Measurements from ENCODE around the gene ADCY9. TPM values are rescaled to one million over a fixed set of nuclear protein-coding genes. Genes with fewer than 3 reads are reported as not detected.
A peak's percentile ranks its signal among the peaks of the same experiment; 100 is the strongest.

The ADCY9 gene
- total RNA-seq, 1 donor from 2014 or later: 12.0 TPM

DNA sequence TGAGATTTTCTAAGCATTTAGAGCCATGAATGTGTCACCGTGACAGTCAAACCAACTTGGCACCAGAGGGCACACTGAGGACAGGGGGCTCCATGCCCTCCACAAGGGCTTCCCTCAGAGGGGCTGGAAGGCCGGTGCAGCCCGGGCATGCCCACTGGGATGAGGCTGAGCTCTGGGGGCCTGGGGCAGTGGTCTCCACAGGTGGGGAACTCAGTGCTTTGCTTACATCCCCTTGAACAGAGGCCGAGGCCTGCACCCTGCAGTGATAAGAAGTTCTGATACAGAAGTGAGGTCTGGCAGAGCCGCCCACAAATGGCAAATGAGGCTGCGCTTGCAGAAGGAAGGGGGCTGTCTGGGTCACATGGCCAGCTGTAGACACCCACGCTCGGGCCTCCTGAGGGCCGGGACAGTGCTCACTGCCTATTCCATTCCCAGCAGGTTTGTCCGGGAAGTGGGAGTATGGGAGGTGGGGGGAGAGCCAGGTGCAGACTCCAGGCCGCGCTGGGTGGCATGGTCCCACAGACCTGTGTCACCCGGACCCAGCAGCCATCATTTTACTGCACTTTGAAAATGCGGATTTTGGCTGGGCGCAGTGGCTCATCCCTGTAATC lies 118.9 kb downstream of the ADCY9 start:
- TF ChIP-seq, protein P1, sequence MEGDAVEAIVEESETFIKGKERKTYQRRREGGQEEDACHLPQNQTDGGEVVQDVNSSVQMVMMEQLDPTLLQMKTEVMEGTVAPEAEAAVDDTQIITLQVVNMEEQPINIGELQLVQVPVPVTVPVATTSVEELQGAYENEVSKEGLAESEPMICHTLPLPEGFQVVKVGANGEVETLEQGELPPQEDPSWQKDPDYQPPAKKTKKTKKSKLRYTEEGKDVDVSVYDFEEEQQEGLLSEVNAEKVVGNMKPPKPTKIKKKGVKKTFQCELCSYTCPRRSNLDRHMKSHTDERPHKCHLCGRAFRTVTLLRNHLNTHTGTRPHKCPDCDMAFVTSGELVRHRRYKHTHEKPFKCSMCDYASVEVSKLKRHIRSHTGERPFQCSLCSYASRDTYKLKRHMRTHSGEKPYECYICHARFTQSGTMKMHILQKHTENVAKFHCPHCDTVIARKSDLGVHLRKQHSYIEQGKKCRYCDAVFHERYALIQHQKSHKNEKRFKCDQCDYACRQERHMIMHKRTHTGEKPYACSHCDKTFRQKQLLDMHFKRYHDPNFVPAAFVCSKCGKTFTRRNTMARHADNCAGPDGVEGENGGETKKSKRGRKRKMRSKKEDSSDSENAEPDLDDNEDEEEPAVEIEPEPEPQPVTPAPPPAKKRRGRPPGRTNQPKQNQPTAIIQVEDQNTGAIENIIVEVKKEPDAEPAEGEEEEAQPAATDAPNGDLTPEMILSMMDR (IDR thresholded peaks at IDR 0.05; ENCODE audit: insufficient read depth, low read length, poor library complexity, severe bottlenecking): no peak
- Histone ChIP-seq H3K36me3 (ENCODE audit: control insufficient read depth, insufficient read depth, low read length) (no peaks in the 10 kb centered on the region), H3K4me3 (ENCODE audit: low read depth, low read length) (no peak overlapping the region), H3K27me3 (ENCODE audit: control insufficient read depth, insufficient read depth, low read length) (no peaks in the 10 kb centered on the region)
- DNase-seq (ENCODE audit: low read depth): no peak

DNA sequence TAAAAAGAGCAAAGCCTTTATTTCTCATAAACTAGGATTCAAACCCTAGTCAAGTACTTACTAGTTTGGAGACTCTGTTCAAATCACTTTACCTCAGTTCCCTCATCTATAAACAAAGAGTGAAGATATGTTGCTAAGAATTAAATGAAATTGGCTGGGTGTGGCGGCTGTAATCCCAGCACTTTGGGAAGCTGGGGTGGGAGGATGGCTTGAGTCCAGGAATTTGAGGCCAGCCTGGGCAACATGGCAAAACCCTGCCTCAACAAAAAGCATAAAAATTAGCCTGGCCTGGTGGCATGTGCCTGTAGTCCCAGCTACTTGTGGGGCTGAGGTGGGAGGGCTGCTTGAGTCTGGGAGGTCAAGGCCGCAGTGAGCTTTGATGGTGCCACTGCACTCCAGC lies 121.2 kb downstream of the ADCY9 start:
- no peak for DNase-seq (ENCODE audit: low read depth)
- Histone ChIP-seq H3K27me3 (ENCODE audit: control insufficient read depth, insufficient read depth, low read length) (no peaks in the 10 kb centered on the region), H3K4me3 (ENCODE audit: low read depth, low read length) (no peak overlapping the region), H3K36me3 (ENCODE audit: control insufficient read depth, insufficient read depth, low read length) (no peaks in the 10 kb centered on the region)
- TF ChIP-seq, protein P1 (IDR thresholded peaks at IDR 0.05; ENCODE audit: insufficient read depth, low read length, poor library complexity, severe bottlenecking): no peak

DNA sequence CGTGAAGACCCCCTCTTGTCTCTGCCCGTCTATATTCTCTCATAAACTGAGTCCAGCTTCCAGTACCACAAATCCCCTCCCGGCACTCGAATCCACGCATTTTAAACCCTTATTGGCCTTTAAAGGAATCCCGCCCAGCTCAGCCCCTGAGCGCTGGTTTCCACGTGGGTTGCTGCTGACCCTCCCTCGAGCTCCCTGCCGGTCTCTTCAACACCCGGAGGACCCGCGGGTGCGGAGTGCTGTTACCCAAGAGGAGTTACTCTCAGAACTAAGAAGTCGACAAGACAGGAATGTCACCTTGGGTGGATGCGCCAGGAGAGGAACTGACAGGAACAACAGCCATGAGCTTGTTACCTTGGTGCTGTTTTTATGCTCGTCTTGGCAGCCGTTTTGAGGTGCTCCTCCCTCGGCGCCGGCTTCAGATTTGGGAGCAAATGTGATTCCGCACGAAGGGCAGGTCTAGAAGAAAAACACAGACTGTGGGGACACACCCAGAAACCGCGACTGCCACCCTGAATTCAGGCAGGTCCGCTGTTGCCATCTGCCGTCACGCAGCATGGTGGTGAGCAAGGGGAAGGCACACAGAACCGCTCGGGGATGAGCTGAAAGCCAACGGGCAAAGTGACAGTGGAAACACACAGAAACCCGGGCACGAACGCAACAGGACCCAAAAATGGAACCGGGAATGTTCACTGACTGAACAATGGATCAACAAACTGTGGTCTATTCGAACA lies 123.0 kb downstream of the ADCY9 start:
- Histone ChIP-seq H3K4me3 (ENCODE audit: low read depth, low read length) (no peak overlapping the region), H3K36me3 (ENCODE audit: control insufficient read depth, insufficient read depth, low read length) (no peaks in the 10 kb centered on the region), H3K27me3 (ENCODE audit: control insufficient read depth, insufficient read depth, low read length) (no peaks in the 10 kb centered on the region)
- TF ChIP-seq, protein P1 (IDR thresholded peaks at IDR 0.05; ENCODE audit: insufficient read depth, low read length, poor library complexity, severe bottlenecking): no peak
- DNase-seq (ENCODE audit: low read depth): no peak

DNA sequence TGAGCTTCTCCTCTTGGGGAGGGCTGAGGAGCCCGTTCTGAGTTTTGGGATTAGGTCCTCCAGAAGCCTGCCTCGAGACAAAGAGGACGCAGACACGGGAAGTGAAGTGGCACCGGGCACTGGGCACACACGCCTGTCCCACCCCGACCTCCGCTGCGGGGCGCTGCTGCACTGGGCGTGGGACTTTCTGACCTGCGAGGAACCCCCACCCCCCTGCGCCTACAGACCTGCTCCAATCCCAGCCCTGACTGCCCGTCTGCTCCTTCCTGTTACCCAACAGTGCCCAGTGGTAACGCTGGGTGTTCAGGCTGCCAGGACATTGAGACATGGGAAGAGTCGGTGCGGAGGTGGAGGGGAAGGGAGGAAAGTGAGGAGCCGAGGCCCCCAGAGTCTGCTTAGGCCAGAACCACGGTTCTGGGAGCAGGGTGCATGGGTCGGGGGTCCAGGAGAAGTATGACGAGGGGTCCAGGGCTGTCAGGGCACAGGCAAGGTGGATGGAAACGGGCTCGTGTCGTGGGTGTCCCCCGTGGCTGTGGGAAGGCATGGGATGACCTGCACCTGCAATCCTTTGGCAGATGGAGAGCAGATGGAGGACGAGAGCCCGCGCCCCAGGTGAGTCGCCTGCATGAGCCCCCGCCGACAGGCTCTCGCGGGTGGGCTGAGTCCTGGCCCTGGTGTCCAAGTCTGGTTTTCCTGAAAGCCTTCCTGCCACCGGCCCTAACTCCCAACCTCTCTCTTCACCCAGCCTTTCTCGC lies 123.8 kb downstream of the ADCY9 start:
- H3K27me3 ChIP-seq (ENCODE audit: control insufficient read depth, insufficient read depth, low read length): no peaks in the 10 kb centered on the region
- no peaks in the 10 kb centered on the region for H3K36me3 ChIP-seq (ENCODE audit: control insufficient read depth, insufficient read depth, low read length)
- no peak for DNase-seq (ENCODE audit: low read depth)
- no peak overlapping the region for H3K4me3 ChIP-seq (ENCODE audit: low read depth, low read length)
- TF ChIP-seq, protein P1 (IDR thresholded peaks at IDR 0.05; ENCODE audit: insufficient read depth, low read length, poor library complexity, severe bottlenecking): peak; percentile 29

DNA sequence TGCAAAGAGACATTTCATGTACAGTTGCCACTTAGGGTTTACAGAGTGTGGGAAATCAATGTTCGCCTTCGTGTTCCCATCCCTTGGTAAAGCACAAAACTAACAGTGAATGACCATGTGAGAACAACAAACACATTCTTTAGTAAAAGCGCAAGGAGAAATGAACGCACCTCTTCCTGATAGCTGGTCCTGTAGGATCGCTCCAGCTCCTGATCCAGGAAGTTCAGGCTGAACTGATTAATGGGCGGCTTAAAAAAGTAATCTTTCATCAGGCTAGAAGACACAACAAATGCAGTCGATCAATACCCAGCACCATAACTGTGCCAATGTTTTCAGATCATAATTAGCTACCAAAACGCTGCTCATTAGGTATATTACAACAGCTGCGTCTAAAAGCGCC lies 127.4 kb downstream of the ADCY9 start:
- TF ChIP-seq, protein P1 (IDR thresholded peaks at IDR 0.05; ENCODE audit: insufficient read depth, low read length, poor library complexity, severe bottlenecking): no peak
- DNase-seq (ENCODE audit: low read depth): no peak
- no peaks in the 10 kb centered on the region for H3K27me3 ChIP-seq (ENCODE audit: control insufficient read depth, insufficient read depth, low read length)

More for the DNA sequence above, 127.4 kb downstream of the ADCY9 start:
- Histone ChIP-seq H3K4me3 (ENCODE audit: low read depth, low read length) (no peak overlapping the region), H3K36me3 (ENCODE audit: control insufficient read depth, insufficient read depth, low read length) (no peaks in the 10 kb centered on the region)
